Keratinocyte (primary cell): ENCODE data around the gene APMAP.

Experiments
- EZH2 ChIP-seq: IDR thresholded peaks from one replicate; pipeline ENCODE4 v1.6.1; 2012; ENCODE audit warnings: inconsistent platforms, mild to moderate bottlenecking, low read length, moderate library complexity
- TF ChIP-seq, protein P1 (sequence below), 3 experiments: IDR thresholded peaks in 1 of 3; conservative IDR thresholded peaks in 1 of 3; optimal IDR thresholded peaks in 1 of 3; 2 replicates in 2 of 3; 3 replicates in 1 of 3; pipeline versions ENCODE3 to v1.5.1; 2011; ENCODE audit warnings: low read length in 3 of 3, mild to moderate bottlenecking in 3 of 3, moderate library complexity in 2 of 3, control low read depth in 1 of 3, inconsistent platforms in 1 of 3; ENCODE audit not compliant: insufficient read depth in 2 of 3; ENCODE audit errors: extremely low read depth in 1 of 3

DNA sequence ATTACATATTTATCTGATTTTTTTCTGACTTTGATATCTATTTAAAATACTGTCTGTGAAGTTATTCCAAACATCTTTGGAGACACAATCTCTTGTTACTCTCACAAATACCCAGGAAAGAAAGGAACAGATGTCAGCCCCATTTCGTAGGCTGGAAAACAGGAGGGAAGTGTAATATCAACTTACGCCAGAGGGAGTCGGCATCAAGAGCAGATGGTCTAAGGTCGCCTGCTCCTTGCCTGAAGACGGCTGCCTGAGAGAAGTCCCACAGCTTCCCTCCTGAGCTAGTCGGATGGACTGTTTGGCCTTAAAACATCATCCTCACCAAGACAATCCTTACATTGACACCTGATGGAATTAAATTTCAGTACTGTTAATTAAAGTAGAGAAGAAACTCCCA, 30.0 kb downstream of the APMAP start:
- TF ChIP-seq, protein P1, sequence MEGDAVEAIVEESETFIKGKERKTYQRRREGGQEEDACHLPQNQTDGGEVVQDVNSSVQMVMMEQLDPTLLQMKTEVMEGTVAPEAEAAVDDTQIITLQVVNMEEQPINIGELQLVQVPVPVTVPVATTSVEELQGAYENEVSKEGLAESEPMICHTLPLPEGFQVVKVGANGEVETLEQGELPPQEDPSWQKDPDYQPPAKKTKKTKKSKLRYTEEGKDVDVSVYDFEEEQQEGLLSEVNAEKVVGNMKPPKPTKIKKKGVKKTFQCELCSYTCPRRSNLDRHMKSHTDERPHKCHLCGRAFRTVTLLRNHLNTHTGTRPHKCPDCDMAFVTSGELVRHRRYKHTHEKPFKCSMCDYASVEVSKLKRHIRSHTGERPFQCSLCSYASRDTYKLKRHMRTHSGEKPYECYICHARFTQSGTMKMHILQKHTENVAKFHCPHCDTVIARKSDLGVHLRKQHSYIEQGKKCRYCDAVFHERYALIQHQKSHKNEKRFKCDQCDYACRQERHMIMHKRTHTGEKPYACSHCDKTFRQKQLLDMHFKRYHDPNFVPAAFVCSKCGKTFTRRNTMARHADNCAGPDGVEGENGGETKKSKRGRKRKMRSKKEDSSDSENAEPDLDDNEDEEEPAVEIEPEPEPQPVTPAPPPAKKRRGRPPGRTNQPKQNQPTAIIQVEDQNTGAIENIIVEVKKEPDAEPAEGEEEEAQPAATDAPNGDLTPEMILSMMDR (optimal IDR thresholded peaks at IDR 0.05 in 1 of 3, IDR thresholded peaks at IDR 0.05 in 1 of 3, conservative IDR thresholded peaks at IDR 0.05 in 1 of 3; ENCODE audit: extremely low read depth in 1 of 3, insufficient read depth in 2 of 3, low read length in 3 of 3), result no peak
- TF ChIP-seq EZH2, result no peak
